KOPT-K1 (cell line): ENCODE results near the gene CAD.

ENCODE experiments used
- H3K27ac ChIP-seq: fragments of 200-600 bp; sonication (generic); 2 replicates; pipeline ENCODE4 v1.5.1; 2016; ENCODE audit warnings: antibody characterized with exemption, mild to moderate bottlenecking, low read depth, low read length; ENCODE audit not compliant: poor library complexity, severe bottlenecking
- H3K36me3 ChIP-seq: fragments of 200-600 bp; sonication (generic); 2 replicates; pipeline ENCODE4 v1.5.1; 2017; ENCODE audit warnings: antibody characterized with exemption, mild to moderate bottlenecking, low read length, moderate library complexity; ENCODE audit not compliant: insufficient read depth
- H3K9me3 ChIP-seq: fragments of 200-600 bp; sonication (generic); 2 replicates; pipeline ENCODE4 v1.5.1; 2017; ENCODE audit warnings: antibody characterized with exemption, low read length, mild to moderate bottlenecking; ENCODE audit not compliant: insufficient read depth, poor library complexity, severe bottlenecking

The CAD gene

DNA sequence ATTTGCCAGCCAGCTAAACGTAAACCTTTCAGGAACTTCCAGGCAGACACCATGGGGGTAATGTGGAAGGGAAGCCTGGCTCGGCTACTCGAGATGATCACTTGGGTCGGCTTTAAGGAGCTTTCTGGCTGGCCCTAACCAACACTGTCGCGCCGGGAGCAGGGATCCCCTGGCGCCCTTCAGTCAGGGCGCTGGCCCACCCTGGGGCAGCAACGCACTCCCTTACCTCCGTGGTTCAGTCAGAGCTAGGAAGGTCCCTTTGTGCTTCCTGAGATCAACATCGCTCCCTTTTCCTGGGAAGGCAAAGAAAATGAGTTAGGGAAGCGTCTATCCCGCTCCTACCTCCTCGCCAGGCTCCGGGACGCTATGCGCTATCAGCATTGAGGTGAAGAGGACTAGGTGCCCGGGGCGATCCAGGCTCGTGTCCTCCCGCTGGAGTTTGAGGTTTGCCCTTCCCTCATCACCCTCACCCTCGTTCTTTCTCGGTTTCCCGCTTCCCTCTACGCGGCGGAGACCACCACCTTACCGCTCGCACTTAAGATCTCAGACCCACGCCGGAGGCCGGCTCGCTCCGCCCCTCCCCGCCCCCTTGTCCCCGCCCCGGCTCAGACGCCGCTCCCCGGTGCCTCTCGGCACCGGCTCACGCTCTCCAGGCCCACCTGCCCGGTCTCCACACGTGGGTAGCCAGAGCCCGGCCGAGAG lies 5.8 kb upstream of the CAD start:
- Histone ChIP-seq H3K36me3 (peaks cover 60% of the 10 kb centered on the region), H3K9me3 (no peaks in the 10 kb centered on the region), H3K27ac (peak overlapping the region; percentile 95)

DNA sequence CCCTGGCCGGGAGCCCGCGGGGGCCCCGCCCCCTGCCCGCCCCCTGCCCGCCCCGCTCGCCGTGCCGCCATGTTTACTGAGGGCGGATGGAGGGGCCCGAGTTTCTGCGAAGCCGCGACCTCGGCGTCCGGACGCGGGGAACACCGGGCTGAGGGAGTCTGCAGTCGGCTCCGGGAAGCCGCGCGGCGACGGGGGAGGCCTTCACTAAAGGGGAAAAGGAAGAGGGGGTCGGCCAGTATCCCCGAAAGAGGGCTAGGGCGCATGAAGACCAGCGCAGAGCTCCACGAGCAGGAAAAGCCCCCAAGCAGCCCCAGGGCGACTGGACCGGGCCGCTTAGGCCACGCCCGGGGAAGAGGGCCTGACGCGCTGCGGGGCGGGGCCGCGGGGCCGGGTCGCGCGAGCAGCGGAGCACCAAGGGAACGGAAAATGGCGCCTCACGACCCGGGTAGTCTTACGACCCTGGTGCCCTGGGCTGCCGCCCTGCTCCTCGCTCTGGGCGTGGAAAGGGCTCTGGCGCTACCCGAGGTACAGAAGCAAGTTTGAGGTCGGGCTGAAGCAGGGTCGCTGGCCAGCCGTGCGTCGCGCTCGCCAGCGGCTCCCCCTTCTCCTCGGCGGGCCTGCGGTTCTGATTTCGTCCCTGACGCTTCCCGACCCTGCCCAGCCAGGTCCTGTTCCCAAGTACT lies 5.1 kb upstream of the CAD start, which contains the start of the genes ATRAID and SLC5A6:
TSS of gene ATRAID (plus strand) at position 99 of the 683 bp plus-strand sequence. CDS start at position 427, 328 bp downstream.
TSS of gene SLC5A6 (minus strand) at position 326 of the 683 bp plus-strand sequence. CDS start 4,618 bp downstream, outside the sequence.
- Histone ChIP-seq H3K36me3 (peaks cover 55% of the 10 kb centered on the region), H3K27ac (peak within 1 kb of the TSS; percentile 95)

DNA sequence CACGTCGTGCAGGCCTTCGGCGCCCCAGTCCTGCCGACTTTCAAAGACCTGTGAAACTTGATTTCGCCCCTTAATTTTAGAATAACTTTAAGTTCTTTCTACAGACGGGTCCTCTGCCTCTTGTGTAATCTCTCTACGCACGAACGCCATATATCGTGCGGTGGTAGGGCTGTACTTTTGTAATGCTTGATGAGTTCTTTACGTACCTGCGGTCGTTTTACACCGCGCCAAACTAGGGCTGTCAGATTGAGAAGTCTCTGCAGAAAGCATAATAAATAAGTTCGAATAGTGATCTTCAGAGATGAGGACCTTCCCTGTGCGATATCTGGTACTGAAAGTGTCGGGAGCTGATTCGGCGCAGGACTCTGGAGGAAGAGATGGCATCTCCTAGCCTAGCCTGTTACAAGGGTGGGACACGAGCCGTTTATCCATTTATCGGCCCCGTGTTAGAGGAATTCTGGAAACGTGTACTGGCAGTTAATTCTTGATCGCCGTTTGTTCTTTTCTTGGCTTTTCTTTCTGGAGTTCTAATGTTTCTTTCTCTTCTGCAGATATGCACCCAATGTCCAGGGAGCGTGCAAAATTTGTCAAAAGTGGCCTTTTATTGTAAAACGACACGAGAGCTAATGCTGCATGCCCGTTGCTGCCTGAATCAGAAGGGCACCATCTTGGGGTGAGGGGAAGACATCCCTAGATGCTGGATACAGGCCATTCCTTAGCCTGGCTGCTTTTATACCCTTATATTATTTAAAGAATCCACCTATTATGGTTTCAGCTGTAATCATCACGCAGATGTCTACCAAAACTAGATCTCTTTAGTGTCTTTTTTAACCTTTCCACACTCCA lies 4.3 kb upstream of the CAD start:
- Histone ChIP-seq H3K27ac (peak overlapping the region; percentile 95), H3K9me3 (no peaks in the 10 kb centered on the region), H3K36me3 (peaks cover 47% of the 10 kb centered on the region)

More for the DNA sequence above, 5.1 kb upstream of the CAD start, which contains the start of the genes ATRAID and SLC5A6:
- H3K9me3 ChIP-seq: no peaks in the 10 kb centered on the region

DNA sequence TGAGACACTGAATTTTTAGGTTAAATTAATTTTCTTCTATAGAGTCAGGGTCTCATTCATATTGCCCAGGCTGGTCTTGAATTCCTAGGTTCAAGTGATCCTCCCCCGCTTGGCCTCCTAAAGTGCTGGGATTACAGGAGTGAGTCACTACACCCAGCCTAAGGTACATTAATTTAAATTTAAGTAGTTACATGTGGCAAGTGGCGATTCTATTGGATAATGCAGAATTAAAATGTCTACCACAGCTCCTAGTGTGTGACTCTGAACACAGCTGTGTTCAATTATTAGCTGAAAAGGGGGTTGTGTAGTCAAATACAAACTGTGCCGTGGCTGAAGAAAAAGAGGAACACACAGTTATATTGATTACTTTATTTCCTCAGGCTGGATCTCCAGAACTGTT lies 2.2 kb upstream of the CAD start:
- no peak overlapping the region for H3K27ac ChIP-seq
- no peaks in the 10 kb centered on the region for H3K9me3 ChIP-seq
- peaks cover 42% of the 10 kb centered on the region for H3K36me3 ChIP-seq

DNA sequence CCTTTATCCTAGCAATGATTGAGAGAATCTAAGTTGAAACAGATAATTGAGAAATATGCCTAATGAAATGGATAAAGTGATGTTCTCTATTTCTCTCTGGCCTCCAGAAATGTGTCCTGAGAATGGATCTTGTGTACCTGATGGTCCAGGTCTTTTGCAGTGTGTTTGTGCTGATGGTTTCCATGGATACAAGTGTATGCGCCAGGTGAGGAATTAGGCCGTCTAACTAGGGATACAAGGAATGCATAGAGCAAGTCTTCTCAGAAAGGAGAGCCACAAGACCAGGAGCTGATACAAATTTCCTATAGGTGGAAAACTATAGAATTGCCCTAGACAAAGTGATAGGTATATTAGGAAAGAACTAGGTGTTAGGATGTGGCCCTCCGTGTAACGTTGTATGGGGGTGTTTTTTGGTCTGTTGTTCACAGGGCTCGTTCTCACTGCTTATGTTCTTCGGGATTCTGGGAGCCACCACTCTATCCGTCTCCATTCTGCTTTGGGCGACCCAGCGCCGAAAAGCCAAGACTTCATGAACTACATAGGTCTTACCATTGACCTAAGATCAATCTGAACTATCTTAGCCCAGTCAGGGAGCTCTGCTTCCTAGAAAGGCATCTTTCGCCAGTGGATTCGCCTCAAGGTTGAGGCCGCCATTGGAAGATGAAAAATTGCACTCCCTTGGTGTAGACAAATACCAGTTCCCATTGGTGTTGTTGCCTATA lies 592 bp upstream of the CAD start:
- H3K36me3 ChIP-seq: peaks cover 54% of the 10 kb centered on the region
- peak overlapping the region; percentile 87 for H3K27ac ChIP-seq
- H3K9me3 ChIP-seq: no peaks in the 10 kb centered on the region

DNA sequence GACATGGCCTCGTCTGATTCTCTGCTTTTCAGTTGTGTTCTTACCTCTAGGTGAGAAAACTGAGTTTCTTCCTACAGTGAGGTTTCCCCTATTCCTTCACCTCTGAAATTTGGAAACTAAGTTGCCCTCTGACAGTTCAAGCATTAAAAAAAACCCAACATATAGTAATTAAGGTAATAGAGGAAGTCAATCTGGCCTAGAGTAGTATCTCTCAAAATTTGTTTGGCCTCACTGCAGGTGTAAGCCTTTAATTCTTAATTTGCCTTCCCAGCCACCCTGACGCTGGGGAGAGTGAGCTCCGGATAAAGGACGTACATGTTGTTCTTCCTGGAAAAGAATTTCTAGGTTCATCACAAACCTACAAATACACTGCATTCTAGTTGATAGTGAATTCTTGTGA lies 1.4 kb downstream of the CAD start:
- Histone ChIP-seq H3K27ac (peak overlapping the region; percentile 87), H3K9me3 (no peaks in the 10 kb centered on the region), H3K36me3 (peaks cover 75% of the 10 kb centered on the region)

DNA sequence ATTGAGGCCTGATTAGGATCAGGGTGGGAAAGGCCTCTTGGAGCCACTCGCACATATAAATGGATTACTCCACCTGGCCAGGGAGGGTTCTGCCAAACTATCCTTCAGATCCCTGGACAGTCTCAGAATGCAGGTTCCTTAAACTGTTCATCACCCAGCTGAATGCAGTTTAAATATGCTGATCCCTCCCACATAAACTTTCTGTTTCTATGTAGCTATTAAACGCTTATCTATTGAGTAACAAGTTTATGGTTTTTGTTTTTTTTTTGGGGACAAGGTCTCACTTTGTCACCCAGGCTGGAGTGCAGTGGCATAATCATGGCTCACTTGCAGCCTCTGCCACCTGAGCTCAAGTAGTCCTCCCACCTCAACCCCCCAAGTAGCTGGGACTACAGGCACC lies 1.9 kb downstream of the CAD start:
- H3K27ac ChIP-seq: no peak overlapping the region
- H3K36me3 ChIP-seq: peaks cover 78% of the 10 kb centered on the region
- H3K9me3 ChIP-seq: no peaks in the 10 kb centered on the region

DNA sequence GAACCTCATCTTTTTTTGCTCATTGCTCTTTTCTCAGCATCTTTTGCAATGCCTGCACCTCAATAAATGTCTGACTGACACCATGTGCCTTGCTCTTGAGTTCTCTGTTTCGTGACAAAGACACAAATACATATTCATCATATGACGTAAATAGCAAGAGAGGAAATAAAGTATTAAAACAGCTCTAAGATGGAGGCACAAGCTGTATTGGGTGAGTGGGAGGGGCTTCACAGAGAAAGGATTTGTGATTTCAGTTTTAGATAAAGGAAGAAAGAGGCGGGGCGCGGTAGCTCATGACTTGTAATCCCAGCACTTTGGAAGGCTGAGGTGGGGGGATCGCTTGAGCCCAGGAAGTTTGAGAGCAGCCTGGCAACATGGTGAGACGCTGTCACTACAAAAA lies 2.9 kb downstream of the CAD start:
- Histone ChIP-seq H3K9me3 (no peaks in the 10 kb centered on the region), H3K27ac (no peak overlapping the region), H3K36me3 (peaks cover 79% of the 10 kb centered on the region)

DNA sequence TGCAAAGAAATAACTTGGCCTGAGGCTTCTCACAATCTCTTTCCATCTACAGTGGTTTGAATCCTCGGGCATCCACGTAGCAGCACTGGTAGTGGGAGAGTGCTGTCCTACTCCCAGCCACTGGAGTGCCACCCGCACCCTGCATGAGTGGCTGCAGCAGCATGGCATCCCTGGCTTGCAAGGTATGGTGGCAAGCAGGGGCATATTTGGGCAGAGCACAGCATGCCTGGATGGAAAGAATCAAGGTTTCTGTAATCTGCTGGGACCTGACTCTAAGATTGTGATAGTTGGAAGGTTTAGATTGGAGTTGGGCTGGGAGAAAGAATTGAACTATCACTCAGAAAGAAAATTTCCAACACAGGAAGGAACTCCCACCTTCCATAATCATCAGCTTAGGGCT lies 4.0 kb downstream of the CAD start:
- H3K9me3 ChIP-seq: no peaks in the 10 kb centered on the region
- H3K36me3 ChIP-seq: peaks cover 81% of the 10 kb centered on the region
- H3K27ac ChIP-seq: no peak overlapping the region

DNA sequence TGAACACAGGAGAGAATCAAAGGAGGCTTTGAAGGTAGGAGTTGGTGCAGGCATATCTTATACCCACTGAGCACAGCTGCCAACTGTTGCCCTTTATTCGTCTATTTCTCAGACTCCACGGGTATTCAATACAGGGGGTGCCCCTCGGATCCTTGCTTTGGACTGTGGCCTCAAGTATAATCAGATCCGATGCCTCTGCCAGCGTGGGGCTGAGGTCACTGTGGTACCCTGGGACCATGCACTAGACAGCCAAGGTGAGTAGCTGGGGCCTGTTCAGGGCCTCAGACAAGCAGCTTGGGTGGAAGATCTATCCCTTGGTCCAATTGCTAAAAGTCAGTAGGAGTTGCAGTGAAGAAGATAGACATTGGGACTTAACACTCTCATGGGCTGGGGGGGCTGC lies 5.2 kb downstream of the CAD start:
- H3K9me3 ChIP-seq: no peaks in the 10 kb centered on the region
- H3K36me3 ChIP-seq: peaks cover 89% of the 10 kb centered on the region
- H3K27ac ChIP-seq: no peak overlapping the region

DNA sequence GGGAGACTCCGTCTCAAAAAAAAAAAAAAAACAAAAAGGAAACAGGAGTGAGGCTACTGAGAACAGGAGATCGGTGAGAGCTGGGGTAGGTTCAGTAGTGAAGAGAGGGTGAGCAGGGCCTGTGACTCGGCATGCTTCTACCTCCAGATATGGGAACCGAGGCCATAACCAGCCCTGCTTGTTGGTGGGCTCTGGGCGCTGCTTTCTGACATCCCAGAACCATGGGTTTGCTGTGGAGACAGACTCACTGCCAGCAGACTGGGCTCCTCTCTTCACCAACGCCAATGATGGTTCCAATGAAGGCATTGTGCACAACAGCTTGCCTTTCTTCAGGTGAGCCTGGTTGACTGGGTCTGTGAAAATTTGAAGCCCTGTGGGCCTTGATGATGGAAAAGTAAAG lies 6.2 kb downstream of the CAD start:
- Histone ChIP-seq H3K9me3 (no peaks in the 10 kb centered on the region), H3K36me3 (peaks cover 99% of the 10 kb centered on the region), H3K27ac (no peak overlapping the region)

DNA sequence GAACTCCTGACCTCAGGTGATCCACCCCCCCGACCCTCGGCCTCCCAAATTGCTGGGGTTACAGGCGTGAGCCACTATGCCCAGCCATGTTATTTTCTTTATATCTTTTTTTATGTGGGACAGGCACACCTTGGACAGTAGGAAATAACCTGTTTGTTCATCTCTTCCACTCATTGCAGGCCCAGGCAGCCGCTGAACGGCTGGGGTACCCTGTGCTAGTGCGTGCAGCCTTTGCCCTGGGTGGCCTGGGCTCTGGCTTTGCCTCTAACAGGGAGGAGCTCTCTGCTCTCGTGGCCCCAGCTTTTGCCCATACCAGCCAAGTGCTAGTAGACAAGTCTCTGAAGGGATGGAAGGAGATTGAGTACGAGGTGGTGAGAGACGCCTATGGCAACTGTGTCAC lies 8.4 kb downstream of the CAD start:
- H3K27ac ChIP-seq: no peak overlapping the region
- no peaks in the 10 kb centered on the region for H3K9me3 ChIP-seq

DNA sequence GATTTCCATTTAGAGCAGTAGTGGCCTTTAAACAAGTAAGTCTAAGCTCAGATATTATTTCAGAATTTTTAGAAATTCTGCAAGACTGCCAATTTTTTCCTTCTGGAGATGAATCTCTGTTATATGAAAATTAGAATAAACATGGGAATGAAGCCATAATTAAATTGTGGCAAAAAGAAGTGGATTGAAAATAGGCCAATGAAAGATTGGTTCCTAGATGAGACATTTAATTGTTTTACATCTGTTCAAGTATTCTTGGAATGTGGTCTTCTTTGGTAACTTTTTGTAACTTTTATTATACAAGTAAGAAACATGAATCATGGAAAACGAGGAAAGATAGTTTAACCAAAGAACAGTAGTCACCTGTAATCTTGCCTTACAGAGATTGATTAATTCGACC lies 10.3 kb downstream of the CAD start:
- Histone ChIP-seq H3K27ac (no peak overlapping the region), H3K9me3 (no peaks in the 10 kb centered on the region), H3K36me3 (peaks cover 100% of the 10 kb centered on the region)

More for the DNA sequence above, 8.4 kb downstream of the CAD start:
- peaks cover 99% of the 10 kb centered on the region for H3K36me3 ChIP-seq

DNA sequence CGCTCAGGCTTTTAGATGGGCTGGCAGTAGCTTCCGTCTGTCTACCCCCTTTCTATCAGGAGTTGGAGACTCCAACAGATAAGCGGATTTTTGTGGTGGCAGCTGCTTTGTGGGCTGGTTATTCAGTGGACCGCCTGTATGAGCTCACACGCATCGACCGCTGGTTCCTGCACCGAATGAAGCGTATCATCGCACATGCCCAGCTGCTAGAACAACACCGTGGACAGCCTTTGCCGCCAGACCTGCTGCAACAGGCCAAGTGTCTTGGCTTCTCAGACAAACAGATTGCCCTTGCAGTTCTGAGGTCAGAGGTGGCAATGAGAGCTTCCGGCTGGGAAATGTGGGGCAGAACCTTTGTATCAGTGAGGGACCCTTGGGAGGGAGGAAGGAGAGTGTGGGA lies 14.8 kb downstream of the CAD start:
- Histone ChIP-seq H3K27ac (no peak overlapping the region), H3K36me3 (peaks cover 100% of the 10 kb centered on the region), H3K9me3 (no peaks in the 10 kb centered on the region)
